Upper lobe of left lung (tissue), 4 donors: ENCODE measurements around the gene INPP5E.

Experiments used
- EP300 ChIP-seq, 4 donors: sonication (generic); formaldehyde crosslinking; IDR thresholded peaks; one replicate each; pipeline ENCODE4 v1.5.1; 2017; ENCODE audit warnings: antibody characterized with exemption in 4 of 4, control low read depth in 2 of 4
- POLR2A ChIP-seq, 4 donors: fragments of 450-650 bp; IDR thresholded peaks; one replicate each; pipeline ENCODE4 v1.5.1; 2016 to 2017; ENCODE audit warnings: antibody characterized with exemption in 4 of 4, mild to moderate bottlenecking in 2 of 4
- TF ChIP-seq, protein P1 (sequence below), 6 experiments: fragments of 450-650 bp in 4 of 6; fragments of 200-600 bp in 2 of 6; sonication (generic) in 2 of 6; IDR thresholded peaks; one replicate each; pipeline ENCODE4 v1.5.1; 2016 to 2019; ENCODE audit warnings: antibody characterized with exemption in 6 of 6

DNA sequence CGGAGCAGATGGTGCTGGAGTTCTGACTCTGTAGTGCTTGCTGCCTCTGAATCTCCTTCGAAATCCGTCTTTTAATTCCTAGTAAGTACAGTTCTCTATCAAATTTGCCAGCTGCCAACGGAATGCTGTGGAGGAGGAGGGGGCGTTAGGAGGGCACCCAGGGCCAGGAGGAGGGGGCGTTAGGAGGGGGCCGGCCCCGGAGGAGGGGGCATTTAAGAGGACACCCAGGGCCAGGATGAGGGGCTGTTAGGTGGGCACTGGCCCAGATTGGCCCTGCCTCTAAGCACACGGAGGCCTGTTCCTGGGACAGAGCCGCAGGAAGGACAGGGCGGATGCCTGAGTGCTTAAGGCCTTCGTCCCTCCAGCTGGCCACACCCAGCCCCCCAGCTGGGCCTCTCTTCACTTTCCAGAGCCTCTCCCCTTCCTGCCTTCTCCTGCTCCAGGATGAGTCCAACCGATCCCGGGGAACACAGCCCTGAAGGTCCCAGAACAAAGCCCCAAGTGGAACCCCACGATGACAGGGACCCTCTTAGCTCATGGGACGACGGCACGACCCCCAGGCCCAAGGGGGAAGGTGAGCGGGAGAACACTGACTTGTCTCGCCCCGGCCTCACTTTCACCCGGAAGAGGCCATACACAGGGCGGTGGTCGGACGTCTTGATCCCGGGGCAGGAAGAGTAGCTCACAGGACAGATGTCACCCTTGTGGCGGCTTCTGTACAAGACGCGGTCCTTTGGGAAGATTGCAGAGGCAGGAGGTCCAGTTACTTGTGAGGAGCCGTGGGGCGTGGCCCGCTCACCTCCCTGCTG is 9.8 kb downstream of the INPP5E start:
- TF ChIP-seq, protein P1, sequence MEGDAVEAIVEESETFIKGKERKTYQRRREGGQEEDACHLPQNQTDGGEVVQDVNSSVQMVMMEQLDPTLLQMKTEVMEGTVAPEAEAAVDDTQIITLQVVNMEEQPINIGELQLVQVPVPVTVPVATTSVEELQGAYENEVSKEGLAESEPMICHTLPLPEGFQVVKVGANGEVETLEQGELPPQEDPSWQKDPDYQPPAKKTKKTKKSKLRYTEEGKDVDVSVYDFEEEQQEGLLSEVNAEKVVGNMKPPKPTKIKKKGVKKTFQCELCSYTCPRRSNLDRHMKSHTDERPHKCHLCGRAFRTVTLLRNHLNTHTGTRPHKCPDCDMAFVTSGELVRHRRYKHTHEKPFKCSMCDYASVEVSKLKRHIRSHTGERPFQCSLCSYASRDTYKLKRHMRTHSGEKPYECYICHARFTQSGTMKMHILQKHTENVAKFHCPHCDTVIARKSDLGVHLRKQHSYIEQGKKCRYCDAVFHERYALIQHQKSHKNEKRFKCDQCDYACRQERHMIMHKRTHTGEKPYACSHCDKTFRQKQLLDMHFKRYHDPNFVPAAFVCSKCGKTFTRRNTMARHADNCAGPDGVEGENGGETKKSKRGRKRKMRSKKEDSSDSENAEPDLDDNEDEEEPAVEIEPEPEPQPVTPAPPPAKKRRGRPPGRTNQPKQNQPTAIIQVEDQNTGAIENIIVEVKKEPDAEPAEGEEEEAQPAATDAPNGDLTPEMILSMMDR (IDR thresholded peaks at IDR 0.05), result no peak
- no peak for TF ChIP-seq EP300 (IDR thresholded peaks at IDR 0.05)
- TF ChIP-seq POLR2A (IDR thresholded peaks at IDR 0.05), result no peak
